K562 (cell line): Measurements from ENCODE around the gene UQCRC2. TPM values are rescaled to one million over a fixed set of nuclear protein-coding genes. Genes with fewer than 3 reads are reported as not detected.

Experiments used
- BHLHE40 ChIP-seq: IDR thresholded peaks from 2 replicates; pipeline ENCODE4 v1.6.1; 2011; ENCODE audit warnings: low read length, improper control_type of control experiment
- CREB1 ChIP-seq, 2 experiments: sonication (generic) in 1 of 2; formaldehyde crosslinking in 1 of 2; IDR thresholded peaks; 2 replicates each; pipeline versions ENCODE4 v1.6.1 to v1.8.0; 2012 to 2022; ENCODE audit warnings: inconsistent platforms in 1 of 2, mild to moderate bottlenecking in 1 of 2, missing genetic modification reagents in 1 of 2, moderate library complexity in 1 of 2
- MYBL2 ChIP-seq, 2 experiments: fragments of 450-650 bp in 1 of 2; sonication (generic) in 1 of 2; formaldehyde crosslinking in 1 of 2; IDR thresholded peaks; 2 replicates each; pipeline versions ENCODE4 v1.6.1 to v1.8.1; 2017 to 2022; ENCODE audit warnings: borderline replicate concordance in 1 of 2, inconsistent platforms in 1 of 2, low read depth in 1 of 2, mild to moderate bottlenecking in 1 of 2, missing genetic modification reagents in 1 of 2, moderate library complexity in 1 of 2
- NCOA2 ChIP-seq, 2 experiments: fragments of 450-650 bp; IDR thresholded peaks; 2 replicates each; pipeline ENCODE4 v1.6.1; 2018; ENCODE audit warnings: mild to moderate bottlenecking in 2 of 2, moderate library complexity in 1 of 2; ENCODE audit not compliant: partially characterized antibody in 2 of 2
- NONO ChIP-seq, 2 experiments: fragments of 200-400 bp in 1 of 2; fragments of 450-650 bp in 1 of 2; formaldehyde crosslinking in 1 of 2; IDR thresholded peaks; 2 replicates each; pipeline ENCODE4 v1.6.1; 2017; ENCODE audit warnings: low read depth in 2 of 2, mild to moderate bottlenecking in 2 of 2, moderate library complexity in 2 of 2, low read length in 1 of 2
- NR2C2 ChIP-seq, 2 experiments: fragments of 200-800 bp in 1 of 2; sonication (Bioruptor generic) in 1 of 2; sonication (generic) in 1 of 2; formaldehyde crosslinking in 1 of 2; IDR thresholded peaks; 2 replicates each; pipeline versions ENCODE4 v1.6.1 to v1.8.0; 2016 to 2022; ENCODE audit warnings: mild to moderate bottlenecking in 1 of 2, missing compliant biosample characterization in 1 of 2, missing genetic modification characterization in 1 of 2, missing genetic modification reagents in 1 of 2
- PHF8 ChIP-seq: fragments of 200-600 bp; sonication (generic); IDR thresholded peaks from 2 replicates; pipeline ENCODE4 v1.6.1; 2012; ENCODE audit warnings: mixed run types, mild to moderate bottlenecking, inconsistent platforms, low read length, moderate library complexity, borderline replicate concordance
- PRPF4 ChIP-seq: fragments of 200-400 bp; formaldehyde crosslinking; IDR thresholded peaks from one replicate; pipeline ENCODE4 v1.6.1; 2017; ENCODE audit warnings: low read length, low read depth, mild to moderate bottlenecking; ENCODE audit not compliant: insufficient read depth, poor library complexity, severe bottlenecking
- PTTG1 ChIP-seq: fragments of 450-650 bp; IDR thresholded peaks from 2 replicates; pipeline ENCODE4 v1.6.1; 2016; ENCODE audit warnings: low read depth, mild to moderate bottlenecking, missing genetic modification characterization, missing compliant biosample characterization
- RBFOX2 ChIP-seq: fragments of 200-400 bp; formaldehyde crosslinking; IDR thresholded peaks from 2 replicates; pipeline ENCODE4 v1.6.1; 2017; ENCODE audit warnings: low read depth, mild to moderate bottlenecking, low read length, moderate library complexity
- RBM22 ChIP-seq: fragments of 200-400 bp; formaldehyde crosslinking; IDR thresholded peaks from 2 replicates; pipeline ENCODE4 v1.6.1; 2018; ENCODE audit warnings: low read length, low read depth; ENCODE audit not compliant: poor library complexity, severe bottlenecking
- SIN3A ChIP-seq, 2 experiments: fragments of 150-350 bp in 1 of 2; IDR thresholded peaks; 2 replicates each; pipeline ENCODE4 v1.6.1; 2011 to 2016; ENCODE audit warnings: borderline replicate concordance in 2 of 2, low read depth in 2 of 2, low read length in 2 of 2, mild to moderate bottlenecking in 2 of 2, moderate library complexity in 2 of 2; ENCODE audit not compliant: control insufficient read depth in 1 of 2
- TAF7 ChIP-seq: fragments of 450-650 bp; IDR thresholded peaks from 2 replicates; pipeline ENCODE4 v1.6.1; 2016; ENCODE audit warnings: missing genetic modification characterization, missing compliant biosample characterization
- ZBTB43 ChIP-seq: sonication (generic); formaldehyde crosslinking; IDR thresholded peaks from 2 replicates; pipeline ENCODE4 v1.8.0; 2023; ENCODE audit warnings: mild to moderate bottlenecking, missing genetic modification reagents
- ZC3H4 ChIP-seq: sonication (generic); formaldehyde crosslinking; IDR thresholded peaks from 2 replicates; pipeline ENCODE4 v1.9.0; 2021; ENCODE audit warnings: missing genetic modification reagents, borderline replicate concordance
- ZNF121 ChIP-seq: sonication (generic); formaldehyde crosslinking; conservative IDR thresholded peaks from 2 replicates; pipeline ENCODE4 v1.8.0; 2022; ENCODE audit warnings: missing genetic modification reagents
- ZNF436 ChIP-seq: fragments of 250-450, 450-650 bp; sonication (Bioruptor Pico); formaldehyde crosslinking; IDR thresholded peaks from 2 replicates; pipeline ENCODE4 v1.7.0; 2020; ENCODE audit warnings: mild to moderate bottlenecking
- ZNF449 ChIP-seq: fragments of 250-450 bp; sonication (Bioruptor Pico); IDR thresholded peaks from 2 replicates; pipeline ENCODE4 v1.8.0; 2022; ENCODE audit warnings: moderate library complexity, mild to moderate bottlenecking, inconsistent platforms
- polyA plus RNA-seq, 8 experiments: library from polyadenylated mRNA; depleted of rRNA in 4 of 8; stranded (reverse) in 5 of 8; unstranded in 3 of 8; fragments of >200 nt; fragmentation: Nextera tagmentation in 2 of 8; fragmentation: Illumina TruSeq in 1 of 8; extraction: Ambion mirVana in 2 of 8; extraction: Trizol in 1 of 8; gene quantifications; 2 replicates each; pipeline versions ENCODE4 v1.2.1 to v1.2.3, GENCODE V29; 2011 to 2014; ENCODE audit warnings: inconsistent platforms in 1 of 8, missing spikeins in 1 of 8
- total RNA-seq, 7 experiments: library from RNA; depleted of rRNA in 6 of 7; stranded (reverse); fragments of >200 nt in 6 of 7; fragmentation: Illumina TruSeq in 2 of 7; extraction: Trizol in 2 of 7; gene quantifications; 2 replicates each; pipeline versions ENCODE4 v1.2.1 to v1.2.3, GENCODE V29; 2011 to 2021; ENCODE audit warnings: low replicate concordance in 1 of 7
- TF ChIP-seq, protein P1 (sequence below): fragments of 450-650 bp; formaldehyde crosslinking; IDR thresholded peaks from 2 replicates; pipeline ENCODE4 v1.4.0; 2022; ENCODE audit warnings: missing genetic modification characterization

UQCRC2 gene
- total and polyA plus RNA-seq, 9 of the 15 experiments (the other 6 are each of a cell fraction or from before 2014, with no cell fraction given) = 177 to 516 (median 319) TPM

DNA sequence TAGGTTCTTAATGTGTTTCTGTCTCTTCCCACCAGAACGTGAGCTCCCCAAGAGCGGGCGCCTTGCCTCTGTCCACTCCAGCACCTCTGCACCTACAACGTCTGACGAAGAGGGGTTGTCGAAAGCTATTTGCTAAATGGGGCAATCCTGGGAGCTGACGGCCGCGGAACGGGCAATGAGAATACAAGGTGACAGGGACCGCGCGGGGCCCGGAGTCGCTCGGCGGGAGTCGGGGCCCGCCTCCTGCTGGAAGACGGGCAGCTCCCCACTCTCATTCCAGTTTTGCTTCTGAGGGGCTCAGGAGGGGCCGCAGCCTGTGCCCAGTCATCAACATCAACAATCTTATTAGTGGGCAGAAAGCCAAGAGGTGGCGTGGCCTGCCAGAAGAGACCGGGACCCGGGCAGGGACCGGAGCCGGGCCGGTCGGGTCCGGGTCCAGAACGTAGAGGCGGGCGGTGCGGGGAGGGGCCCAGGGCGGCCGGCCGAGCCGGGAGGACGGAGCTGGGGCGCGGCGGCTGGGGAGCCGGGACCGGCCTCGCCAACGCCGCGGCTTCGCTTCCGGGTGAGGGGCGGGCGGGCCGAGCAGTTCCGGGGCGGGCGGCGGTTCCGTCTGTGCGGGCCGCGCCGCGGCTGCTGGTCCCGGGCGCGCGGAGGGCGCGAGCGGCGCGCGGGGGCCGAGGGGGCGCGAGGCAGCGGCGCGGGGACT, 54.5 kb downstream of the UQCRC2 start, which contains the start of gene MOSMO (continued):
- TF ChIP-seq BHLHE40 (no peak; the same call in 1 of the 2 replicates), PRPF4 (no peak), ZBTB43 (CRISPR knock-in tag) (no peak), ZNF121 (no peak), RBFOX2 (peak; percentile 76), MYBL2 (IDR thresholded peaks at IDR 0.05; ENCODE audit: low read depth) (no peak), MYBL2 (CRISPR knock-in tag; IDR thresholded peaks at IDR 0.05; ENCODE audit: borderline replicate concordance) (no peak), PHF8 (peak; percentile 75; the same call in 1 of the 2 replicates), ZNF436 (no peak), NR2C2 (CRISPR knock-in tag; IDR thresholded peaks at IDR 0.05) (peak; percentile 96), NR2C2 (tag; IDR thresholded peaks at IDR 0.05) (peak; percentile 100), TAF7 (tag) (no peak), RBM22 (no peak), SIN3A (IDR thresholded peaks at IDR 0.05; ENCODE audit: borderline replicate concordance in 2 of 2, control insufficient read depth in 1 of 2, low read depth in 2 of 2, low read length in 2 of 2) (no peak), ZNF449 (CRISPR knock-in tag) (no peak), ZC3H4 (CRISPR knock-in tag) (no peak), PTTG1 (tag) (no peak), NONO (IDR thresholded peaks at IDR 0.05; ENCODE audit: low read depth in 2 of 2, low read length in 1 of 2) (no peak), CREB1 (IDR thresholded peaks at IDR 0.05) (no peak), CREB1 (CRISPR knock-in tag; IDR thresholded peaks at IDR 0.05) (no peak), NCOA2 (IDR thresholded peaks at IDR 0.05; ENCODE audit: partially characterized antibody in 2 of 2) (no peak)
- TF ChIP-seq, protein P1, sequence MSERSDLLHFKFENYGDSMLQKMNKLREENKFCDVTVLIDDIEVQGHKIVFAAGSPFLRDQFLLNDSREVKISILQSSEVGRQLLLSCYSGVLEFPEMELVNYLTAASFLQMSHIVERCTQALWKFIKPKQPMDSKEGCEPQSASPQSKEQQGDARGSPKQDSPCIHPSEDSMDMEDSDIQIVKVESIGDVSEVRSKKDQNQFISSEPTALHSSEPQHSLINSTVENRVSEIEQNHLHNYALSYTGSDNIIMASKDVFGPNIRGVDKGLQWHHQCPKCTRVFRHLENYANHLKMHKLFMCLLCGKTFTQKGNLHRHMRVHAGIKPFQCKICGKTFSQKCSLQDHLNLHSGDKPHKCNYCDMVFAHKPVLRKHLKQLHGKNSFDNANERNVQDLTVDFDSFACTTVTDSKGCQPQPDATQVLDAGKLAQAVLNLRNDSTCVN (CRISPR knock-in tag) = no peak
